Heart left ventricle (tissue), 13 donors: ENCODE data around the gene HMSD.

Source experiments
- CTCF ChIP-seq, 12 donors: fragments of 200-600 bp; sonication (generic) in 4 of 12; IDR thresholded peaks; one replicate each; pipeline versions ENCODE4 v1.5.0 to v1.8.0; 2018 to 2022; ENCODE audit warnings: antibody characterized with exemption in 12 of 12, mild to moderate bottlenecking in 5 of 12
- POLR2A ChIP-seq, 2 donors: fragments of 450-650 bp; IDR thresholded peaks; one replicate each; pipeline ENCODE4 v1.6.1; 2017; ENCODE audit warnings: antibody characterized with exemption in 2 of 2, mild to moderate bottlenecking in 2 of 2, moderate library complexity in 2 of 2
- donor health status: ischemic (EF 13 %, LVEDD 7.1; RV severe dilation, severe dysfunction).
- donor health status: DM: no; HTN: yes; CAD: no.
- donor health status: DM: no; HTN: no; CAD: no.
- donor health status: ischemic (EF 25% LVEDD 6.9; RV normal size, moderate dysfunction).
- donor health status: ischemic (EF 25% LVEDD 5.7; RV mildly dilated, moderate dysfunction).
- donor health status: ischemic (EF 35%, LVEDD 5.7; RV mildly dilated, moderate dysfunction).
- donor health status: nonischemic (EF 11% LVEDD 7.7; RV severe dilation, severe dysfunction).
- donor health status: DM: yes; HTN: yes; CAD: no.
- donor health status: PGD.
- donor health status: ischemic (EF 29% LVEDD 5.4; RV normal size, mild dysfunction).
- donor health status: nonischemic (EF 23%, LVEDD 6.1; RV moderate dilation, normal function).

- TF ChIP-seq CTCF (IDR thresholded peaks at IDR 0.05) (no peak), POLR2A (IDR thresholded peaks at IDR 0.05) (no peak)
These were observed 39.2 kb upstream of the HMSD start for GRCh38 chr18:63909870-63910269.
